ENCODE results near the gene ECT2. TPM values are rescaled to one million over a fixed set of nuclear protein-coding genes. Genes with fewer than 3 reads are reported as not detected.

Gene ECT2
- total RNA-seq, 2 donors from 2014 or later: 2.2 to 4.2 TPM

DNA sequence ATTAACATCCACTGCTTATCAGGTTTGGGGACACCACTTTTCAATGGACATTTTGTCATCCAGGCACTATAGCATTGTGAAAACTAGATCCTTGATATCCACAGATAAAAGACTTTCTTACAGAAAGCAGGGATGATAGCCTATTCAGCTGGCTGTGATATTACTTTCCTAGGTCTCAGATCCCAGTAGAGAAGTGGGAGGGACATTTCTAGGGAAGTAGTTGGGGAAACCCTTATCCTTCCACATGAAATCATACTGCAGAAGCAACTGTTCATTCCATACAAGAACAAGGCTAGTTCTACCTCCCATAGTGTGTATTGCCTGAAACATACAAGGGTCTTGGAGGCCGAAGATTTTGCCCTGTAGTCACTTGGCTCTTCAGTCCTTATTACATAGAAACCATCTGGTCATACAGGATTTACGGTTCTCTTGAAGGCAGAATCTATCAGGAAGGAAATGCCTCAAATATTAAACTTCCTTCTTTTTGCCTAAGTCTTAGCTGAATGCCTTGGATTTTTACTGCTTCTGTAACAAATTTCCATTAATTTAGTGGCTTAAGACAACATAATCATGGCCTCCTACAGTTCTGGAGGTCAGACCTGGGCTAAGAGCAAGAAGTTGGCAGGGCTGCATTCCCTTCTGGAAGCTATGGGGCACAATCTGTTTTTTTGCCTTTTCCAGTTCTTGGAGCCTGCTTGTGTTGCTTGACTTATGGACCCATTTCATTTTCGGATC is 119.4 kb downstream of the ECT2 start:
- no peaks in the 10 kb centered on the region for H3K36me3 ChIP-seq
- DNase-seq (ENCODE audit: low spot score): no peak
- no peak for TF ChIP-seq CTCF (IDR thresholded peaks at IDR 0.05)
- no peak overlapping the region for H3K27ac ChIP-seq
- peaks cover 0 to 7% of the 10 kb centered on the region in 2 donors for H3K4me1 ChIP-seq
- H3K27me3 ChIP-seq: no peaks in the 10 kb centered on the region
- H3K9me3 ChIP-seq: no peaks in the 10 kb centered on the region
- H3K4me3 ChIP-seq: no peak overlapping the region

Other genes starting within 250 kb of the ECT2 start
- gene TNFSF10, start 227.3 kb upstream of the ECT2 start, total RNA-seq: 10 to 100 TPM; 12.6 to 15.6 TPM
- gene NCEH1, start 39.7 kb upstream of the ECT2 start, total RNA-seq: 10 to 100 TPM; 14.3 to 21.1 TPM